HG02973 (cell line): Measurements from ENCODE around the gene KCNJ16.

ENCODE experiments used
- ATAC-seq: cut with Tn5 transposase; IDR thresholded peaks from one replicate; pipeline ENCODE4 v1.9.1; 2021; ENCODE audit warnings: moderate library complexity; ENCODE audit not compliant: unreplicated experiment

The KCNJ16 gene

DNA sequence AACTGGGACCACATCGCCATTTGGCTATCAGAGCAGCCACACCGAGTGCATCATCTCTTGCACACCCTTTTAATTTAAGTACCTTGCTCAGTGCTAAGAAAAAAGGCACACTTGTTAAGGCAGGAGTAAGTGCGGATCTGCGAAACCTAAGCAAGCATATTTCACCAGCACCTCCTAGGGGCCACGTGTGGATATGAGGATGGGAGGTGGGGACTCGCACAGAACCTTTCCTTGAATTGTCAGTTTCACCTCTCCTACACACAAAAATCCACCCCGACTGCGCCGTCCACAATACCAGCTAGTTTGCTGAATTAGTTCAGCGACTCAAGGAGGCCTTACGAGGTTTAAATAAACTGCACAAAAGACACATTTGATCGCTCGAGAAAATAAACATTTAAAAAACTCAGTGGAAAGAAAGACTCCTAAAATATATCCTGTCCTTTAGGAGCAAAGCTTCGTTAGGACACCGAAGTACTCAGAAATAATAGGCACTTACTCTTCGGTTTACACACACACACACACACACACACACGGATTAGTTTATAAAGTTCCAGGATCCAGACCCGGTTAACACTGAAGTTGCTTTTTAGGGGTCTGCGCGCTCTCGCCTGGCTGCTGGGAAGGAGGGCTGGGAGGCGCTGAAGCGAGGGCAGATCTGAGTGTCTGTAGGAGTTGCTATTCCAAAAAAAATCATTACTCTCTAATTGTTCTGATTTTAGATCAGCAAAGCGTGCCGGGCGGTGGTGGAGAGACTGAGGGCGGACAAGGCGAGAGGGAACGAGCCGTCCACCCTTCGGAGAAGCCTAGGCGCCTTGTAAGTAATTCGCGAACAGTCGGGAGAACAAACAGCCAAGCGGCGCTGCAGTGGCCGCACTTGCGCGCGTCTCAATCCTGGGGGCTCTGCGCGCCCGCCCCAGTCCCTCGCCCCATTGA, 93.3 kb downstream of the KCNJ16 start:
- no peak for ATAC-seq

DNA sequence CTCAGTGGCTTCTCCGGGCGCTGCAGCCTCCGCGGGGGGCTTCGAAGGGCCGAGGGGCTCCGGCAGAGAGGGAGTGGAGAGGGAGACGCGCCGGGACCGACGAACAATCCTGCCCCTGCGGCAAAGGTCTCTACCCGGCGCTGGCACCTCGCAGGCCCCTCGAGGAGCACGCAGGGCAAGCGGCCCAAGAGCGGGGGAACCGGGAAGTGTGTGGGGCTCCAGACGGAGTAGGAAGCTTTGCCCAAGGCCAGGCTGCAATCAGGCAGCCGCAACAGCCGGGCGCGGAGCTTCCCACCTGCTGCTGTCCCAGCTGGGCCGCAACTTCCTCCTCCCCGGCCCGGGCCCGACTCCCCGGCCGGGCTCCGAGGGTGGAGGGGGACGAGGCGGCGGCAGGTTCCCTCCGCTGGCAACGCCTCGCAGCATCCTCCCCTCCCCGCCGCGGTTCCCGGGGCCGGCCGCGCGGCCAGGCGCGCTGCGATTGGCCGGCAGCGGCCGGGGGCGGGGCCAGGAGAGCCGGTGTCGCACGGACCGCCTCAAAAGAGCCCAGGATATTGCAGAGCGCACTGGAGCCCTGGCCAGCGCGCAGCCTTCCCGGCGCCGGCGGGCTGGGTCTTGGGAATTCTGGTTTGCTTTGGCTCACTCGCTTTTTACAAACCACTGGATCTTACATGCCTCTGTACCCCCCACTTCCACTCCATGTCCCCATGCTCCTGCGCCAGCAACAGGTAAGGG, 94.1 kb downstream of the KCNJ16 start, which contains the start of gene KCNJ2:
Gene KCNJ2, plus strand, starts transcription at position 556 of the 732 bp plus-strand sequence. CDS start 5,508 bp downstream, outside the sequence.
- peak; percentile 98 for ATAC-seq

DNA sequence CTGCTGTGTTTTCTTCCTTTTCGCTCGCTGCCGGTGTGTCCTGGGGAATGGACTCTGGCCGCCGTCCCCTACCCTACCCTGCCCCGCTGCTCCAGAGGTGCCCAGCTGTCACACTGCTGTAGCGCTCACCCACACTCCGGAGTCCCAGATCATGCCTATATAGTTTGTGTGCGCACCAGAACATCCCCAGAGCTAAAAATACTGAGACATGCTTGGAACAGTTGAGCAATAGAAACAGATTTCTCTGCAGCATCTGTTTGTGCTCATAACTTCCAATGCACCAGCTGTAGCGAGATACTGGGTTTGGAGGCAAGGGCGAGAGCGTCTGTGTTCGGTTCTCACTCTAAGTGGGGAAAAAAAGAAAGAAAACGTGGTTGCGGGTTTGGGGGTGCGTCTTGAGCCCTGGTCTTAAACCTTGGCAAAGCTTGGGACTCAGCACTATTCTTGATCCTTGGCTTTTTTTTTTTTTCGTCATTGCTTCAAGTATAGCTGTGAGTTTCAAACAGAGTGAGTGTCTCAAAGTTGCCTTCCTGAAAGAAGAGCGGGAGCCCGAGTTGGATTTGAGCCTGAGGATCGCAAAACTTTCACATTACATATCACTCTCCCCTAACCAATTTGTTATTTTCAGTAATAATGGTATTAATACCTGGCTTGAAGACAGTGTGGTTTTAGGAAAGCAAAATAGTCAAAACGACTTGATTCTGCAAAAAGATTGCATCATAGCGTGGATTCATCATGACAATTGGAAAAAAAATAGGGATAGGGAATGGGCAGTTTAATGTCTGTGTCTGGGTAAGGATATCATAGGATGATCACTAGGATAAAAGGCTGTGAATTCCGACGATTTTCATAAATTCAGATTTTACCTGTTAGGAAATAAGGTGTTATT, 94.9 kb downstream of the KCNJ16 start:
- no peak for ATAC-seq

GRCh38 chr17:70171159-70171558, 96.1 kb downstream of the KCNJ16 start:
- no peak for ATAC-seq

DNA sequence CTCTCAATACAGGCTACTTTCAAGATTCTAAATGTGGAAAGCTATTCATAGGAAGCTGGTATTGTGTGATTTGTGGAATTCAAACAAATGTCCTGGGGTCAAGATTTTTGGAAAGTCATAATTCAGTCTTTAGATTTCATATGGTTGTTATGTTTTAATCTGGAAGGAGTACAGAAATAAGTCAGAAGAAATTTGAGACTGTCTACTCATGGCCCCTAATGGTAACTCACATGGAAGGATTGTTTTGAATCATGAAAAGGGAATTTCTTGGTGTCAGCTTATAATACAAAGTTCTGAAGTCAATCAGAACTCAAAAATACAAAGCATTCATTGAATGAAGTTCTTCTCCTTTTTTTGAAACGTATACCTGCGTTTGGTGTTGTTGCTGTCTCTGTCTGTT, 97.4 kb downstream of the KCNJ16 start:
- no peak for ATAC-seq

DNA sequence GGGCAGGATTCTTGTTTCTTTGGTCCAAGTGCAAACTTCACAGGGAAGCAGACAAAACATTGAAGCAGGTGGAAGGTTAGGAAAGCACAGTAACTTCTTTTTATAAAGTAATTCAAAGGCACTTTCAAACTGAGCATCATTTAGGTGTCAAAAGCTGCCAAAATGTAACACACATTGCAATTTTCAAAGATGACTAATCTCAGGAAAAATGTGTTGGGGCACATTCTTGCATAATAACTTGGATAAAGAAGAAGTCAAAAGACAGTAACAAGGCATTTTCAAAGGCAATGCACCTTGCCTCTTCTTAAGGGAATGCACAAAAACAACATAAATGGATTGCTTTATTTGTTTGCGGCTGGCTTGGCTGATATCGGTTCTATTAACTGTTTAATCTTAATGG, 97.9 kb downstream of the KCNJ16 start:
- no peak for ATAC-seq

GRCh38 chr17:70173681-70174080, 98.7 kb downstream of the KCNJ16 start:
- no peak for ATAC-seq

GRCh38 chr17:70181376-70181775, 106.4 kb downstream of the KCNJ16 start:
- no peak for ATAC-seq

DNA sequence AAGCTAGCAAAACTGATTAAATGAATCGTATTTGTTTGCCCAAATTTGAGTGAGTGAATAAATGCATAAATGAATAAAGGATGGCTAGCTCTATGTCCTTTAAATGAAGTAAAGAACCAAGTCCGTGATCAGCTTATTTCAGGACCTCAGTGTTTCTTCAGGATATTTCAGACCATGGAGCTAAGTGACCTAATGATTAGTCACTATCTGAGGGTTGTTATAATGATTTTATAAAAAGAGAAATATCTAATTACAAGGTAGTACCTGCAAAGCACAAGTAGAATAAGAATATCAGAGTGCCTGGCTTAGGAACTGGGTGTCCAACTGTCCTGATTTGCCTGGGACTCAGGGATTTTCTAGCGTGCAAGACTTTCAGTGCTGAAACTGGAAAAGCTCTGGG, 106.8 kb downstream of the KCNJ16 start:
- ATAC-seq: no peak

GRCh38 chr17:70183508-70183907, 108.5 kb downstream of the KCNJ16 start:
- no peak for ATAC-seq

DNA sequence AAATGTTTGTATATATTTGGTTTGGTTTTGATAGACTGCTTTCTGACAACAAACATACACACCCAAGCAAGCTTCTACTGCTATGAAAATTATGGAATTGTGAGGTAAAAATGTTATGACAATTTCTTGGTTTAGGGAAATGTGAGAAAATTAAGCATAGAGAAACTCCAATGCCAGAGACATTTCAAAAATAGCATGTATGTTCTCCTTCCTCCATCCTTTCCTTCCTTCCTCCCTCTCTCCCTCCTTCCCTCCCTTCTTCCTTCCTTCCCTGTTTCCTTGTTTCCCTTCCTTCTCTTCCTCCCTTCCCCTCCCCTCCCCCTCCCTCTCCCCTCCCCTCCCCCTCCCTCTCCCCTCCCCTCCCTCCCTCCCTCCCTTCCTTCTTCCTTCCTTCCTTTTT, 109.2 kb downstream of the KCNJ16 start:
- no peak for ATAC-seq

- no peak for ATAC-seq
Measured at GRCh38 chr17:70184770-70185169, 109.7 kb downstream of the KCNJ16 start.
